SHP77 treated with DMSO at 0.1 percent for 48 hours (cell line): Measurements from ENCODE around the gene ICAM1.

Experiments
- DNase-seq: peaks from one replicate; lab custom pipeline; 2025; lab: John Stamatoyannopoulos, UW

ICAM1 gene

GRCh38 chr19:10293637-10294367 lies 22.9 kb downstream of the ICAM1 start:
- DNase-seq: no peak

- no peak for DNase-seq
Observed at GRCh38 chr19:10294368-10294697, 23.4 kb downstream of the ICAM1 start.

GRCh38 chr19:10295305-10295846 lies 24.5 kb downstream of the ICAM1 start:
- no peak for DNase-seq

GRCh38 chr19:10295847-10296591 lies 25.1 kb downstream of the ICAM1 start:
- no peak for DNase-seq

GRCh38 chr19:10299545-10300458 lies 28.9 kb downstream of the ICAM1 start:
- DNase-seq: no peak

GRCh38 chr19:10305139-10305806 lies 34.4 kb downstream of the ICAM1 start:
- DNase-seq: no peak

- DNase-seq: no peak
Observed at GRCh38 chr19:10306327-10306726, 35.4 kb downstream of the ICAM1 start.

- no peak for DNase-seq
Observed at GRCh38 chr19:10309423-10309822, 38.5 kb downstream of the ICAM1 start, which contains the start of gene ZGLP1. Gene ZGLP1, minus strand, starts transcription at chr19:10309815.

GRCh38 chr19:10315335-10316214 lies 44.7 kb downstream of the ICAM1 start, which contains the start of gene FDX2:
Gene FDX2, minus strand, starts transcription at chr19:10316015. Its CDS starts 19 bp downstream, at chr19:10315996.
- DNase-seq: peak; percentile 54

- no peak for DNase-seq
Observed at GRCh38 chr19:10316229-10317044, 45.5 kb downstream of the ICAM1 start.

GRCh38 chr19:10317045-10317856 lies 46.3 kb downstream of the ICAM1 start:
- no peak for DNase-seq

- DNase-seq: no peak
Observed at GRCh38 chr19:10317857-10318462, 47.0 kb downstream of the ICAM1 start.

GRCh38 chr19:10318807-10319682 lies 48.1 kb downstream of the ICAM1 start:
- no peak for DNase-seq

GRCh38 chr19:10320602-10321416 lies 49.9 kb downstream of the ICAM1 start:
- DNase-seq: no peak

GRCh38 chr19:10321417-10321797 lies 50.5 kb downstream of the ICAM1 start:
- DNase-seq: no peak
